Activated CD4-positive, alpha-beta T cell treated with anti-CD3 and anti-CD28 coated beads for 1 hour (primary cell): Measurements from ENCODE around the gene CFAP58.

Experiments used
- DNase-seq: peaks from one replicate; pipeline ENCODE4 v3.0.0-alpha.2; 2020

The CFAP58 gene

DNA sequence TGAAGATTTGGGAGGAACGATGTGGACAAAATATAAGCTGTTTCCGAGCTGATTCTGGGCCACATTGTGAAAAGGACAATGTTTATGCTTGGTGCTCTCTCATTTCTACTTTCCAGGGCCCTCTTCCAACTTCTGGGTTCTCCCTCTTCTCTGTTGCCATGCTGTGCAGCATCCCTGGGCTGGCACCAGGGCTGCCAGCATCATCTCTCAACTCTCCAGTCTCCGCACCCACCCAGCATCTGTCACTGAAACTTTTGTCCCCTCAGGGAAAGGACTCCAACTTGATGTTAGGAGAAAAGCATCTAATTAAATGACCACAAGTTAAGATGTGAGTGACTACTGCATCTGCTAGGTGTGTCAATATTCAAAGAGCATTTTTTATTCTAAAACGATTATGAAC, 26.7 kb downstream of the CFAP58 start:
- DNase-seq = no peak

DNA sequence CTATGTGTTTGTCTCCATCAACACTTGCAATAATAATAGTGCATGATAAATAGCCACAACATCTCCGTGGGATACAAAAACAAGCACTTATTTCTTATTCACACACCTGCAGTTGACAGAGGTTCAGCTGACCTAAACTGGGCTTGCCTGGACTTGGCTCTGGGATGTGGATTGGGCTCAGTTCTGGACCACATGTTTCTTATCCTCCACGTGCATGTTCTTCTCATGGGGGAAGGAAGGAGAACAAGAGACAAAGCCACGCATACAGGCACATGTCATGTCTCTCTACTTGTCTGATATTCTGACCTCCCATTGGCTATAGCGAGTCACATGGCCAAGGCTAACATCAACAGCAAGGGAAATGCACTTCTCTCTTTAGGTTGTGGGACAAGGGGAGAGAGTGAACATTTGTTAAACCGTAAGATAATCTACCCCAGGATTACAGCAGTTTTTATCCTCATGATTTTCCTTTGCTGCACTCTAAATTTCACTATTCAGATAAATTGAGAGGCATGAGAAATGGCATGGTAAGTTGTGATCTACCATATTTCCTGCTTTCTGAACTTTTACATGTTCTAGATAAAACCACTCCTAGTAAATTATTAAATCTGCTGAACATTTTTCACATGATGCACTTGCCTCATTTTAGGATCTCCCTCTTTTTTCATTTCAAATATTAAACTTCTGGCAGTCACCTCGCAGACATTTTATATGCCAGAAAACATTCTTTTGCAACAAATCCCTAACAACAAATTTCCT, 33.7 kb downstream of the CFAP58 start:
- DNase-seq = no peak

DNA sequence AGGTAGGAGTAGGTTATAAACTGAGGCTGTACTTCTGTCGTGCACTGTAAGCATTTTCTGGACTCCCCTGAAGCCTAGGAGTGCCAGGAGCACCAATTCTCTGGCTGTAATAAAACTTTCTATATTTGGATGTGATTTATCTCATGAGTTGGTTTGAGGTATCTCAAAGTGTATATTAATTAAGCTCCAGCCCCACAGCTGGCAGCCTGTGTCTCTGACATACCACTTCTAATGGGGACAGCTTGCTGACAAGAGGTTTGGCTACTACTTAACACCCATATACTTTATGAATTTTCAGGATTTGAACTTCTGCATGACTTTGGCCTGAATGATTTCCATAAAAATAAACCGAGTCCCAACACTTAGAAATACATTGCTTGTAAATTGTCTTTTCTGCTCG, 35.2 kb downstream of the CFAP58 start:
- DNase-seq = no peak

DNA sequence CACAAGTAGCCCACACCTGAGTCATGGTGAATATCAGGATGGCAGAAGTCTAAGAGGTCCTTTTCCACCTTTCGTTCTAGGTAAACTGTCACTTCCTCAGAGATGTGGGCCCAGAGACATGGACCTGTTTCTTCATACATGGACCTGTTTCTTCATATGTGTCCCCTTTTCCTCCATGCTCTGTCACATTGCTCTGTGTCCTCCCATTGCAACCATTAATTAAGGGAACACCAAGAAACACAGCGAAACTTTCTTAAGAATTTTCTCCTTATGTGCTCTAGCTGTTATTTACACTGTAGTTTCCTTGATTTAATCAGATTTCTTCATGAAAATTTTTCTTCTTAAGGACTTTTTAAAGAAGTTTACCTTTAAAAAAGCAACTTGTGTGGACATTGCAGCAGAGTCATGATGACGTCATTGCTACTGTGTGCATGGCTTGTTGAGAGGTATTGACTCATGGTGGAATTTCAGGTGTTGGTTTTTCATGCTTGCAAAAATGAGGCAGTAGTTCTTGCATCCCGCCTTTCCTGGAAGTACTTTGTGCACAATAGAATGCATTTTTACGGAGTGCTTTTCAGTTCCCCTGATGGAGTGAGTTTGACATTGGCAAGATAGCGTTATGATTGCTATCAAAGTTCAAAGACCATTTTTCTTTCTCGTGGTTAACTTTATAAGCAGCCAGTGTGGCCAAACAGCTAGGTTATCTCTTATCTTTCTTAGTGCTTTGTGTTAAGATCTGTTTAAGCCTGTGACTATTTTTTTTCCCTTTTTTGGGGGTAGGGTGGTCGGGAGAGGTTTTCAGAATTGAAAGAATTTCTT, 37.7 kb downstream of the CFAP58 start:
- DNase-seq = no peak

DNA sequence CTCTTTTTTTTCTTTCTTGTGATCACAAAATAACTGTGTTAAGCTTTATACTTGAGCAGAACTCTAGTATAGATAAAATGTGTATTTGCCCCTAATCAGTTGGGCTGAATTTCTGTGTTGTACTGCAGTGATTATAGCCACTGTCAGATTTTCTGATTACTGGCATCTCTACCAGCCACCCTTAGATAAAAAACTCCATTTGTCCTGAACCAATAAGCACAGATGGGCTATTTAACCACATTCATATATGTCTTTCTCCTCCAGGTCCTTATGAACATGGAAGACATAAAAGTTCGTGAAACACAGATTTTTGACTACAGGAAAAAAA, 38.3 kb downstream of the CFAP58 start:
- no peak for DNase-seq

DNA sequence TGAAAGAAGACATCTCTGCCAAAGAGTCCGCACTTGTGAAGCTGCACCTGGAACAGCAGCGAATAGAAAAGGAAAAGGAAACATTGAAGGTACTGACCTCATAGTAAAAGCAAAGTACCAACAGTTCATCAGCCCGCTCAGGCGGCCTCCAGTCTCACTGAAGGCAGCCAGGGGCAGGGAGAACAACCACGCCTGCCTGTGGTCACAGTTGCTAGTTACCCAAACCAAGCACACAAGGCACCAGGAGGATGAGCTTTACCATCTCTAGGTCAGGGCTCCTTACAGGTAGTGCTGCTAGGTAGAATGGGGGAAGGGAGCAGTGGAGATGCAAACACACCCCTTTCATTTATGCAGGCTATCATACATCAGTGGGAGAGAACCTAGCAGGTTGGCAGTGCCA, 39.8 kb downstream of the CFAP58 start:
- no peak for DNase-seq

DNA sequence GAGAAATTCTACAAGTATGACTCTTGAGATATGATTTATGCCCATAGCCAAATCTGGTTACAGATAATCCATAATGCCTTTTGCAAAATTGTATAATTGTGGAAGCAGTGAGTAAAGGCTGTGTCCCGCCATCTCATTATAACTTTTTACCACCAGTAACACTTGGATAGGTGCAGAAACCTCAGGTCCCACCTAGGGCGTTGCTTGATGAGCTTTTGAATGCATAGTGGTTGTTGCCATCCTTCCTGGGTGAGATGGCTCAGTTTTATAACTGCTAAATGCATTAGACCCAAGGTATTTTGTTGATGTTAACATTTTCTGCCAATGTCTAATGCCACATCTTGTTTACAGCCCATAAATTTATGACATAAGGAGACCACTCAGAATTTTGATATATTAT, 42.9 kb downstream of the CFAP58 start:
- no peak for DNase-seq

DNA sequence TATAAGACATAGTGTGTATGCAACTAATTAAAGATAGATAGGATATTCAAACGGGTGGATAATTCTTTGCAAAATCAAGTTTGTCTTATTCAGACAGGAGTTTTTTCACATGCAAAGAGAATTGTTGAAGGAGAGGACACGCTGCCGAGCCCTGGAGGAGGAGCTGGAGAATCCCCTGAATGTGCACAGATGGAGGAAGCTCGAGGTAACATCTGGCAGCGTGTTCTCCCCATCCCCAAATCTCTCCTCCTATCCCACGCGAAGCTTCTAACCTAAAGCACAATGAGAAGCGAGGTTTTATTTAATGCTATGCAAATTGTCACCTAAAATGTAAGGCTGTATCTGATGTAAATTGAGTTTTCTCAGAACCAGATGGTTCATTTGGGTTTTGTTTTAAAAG, 50.0 kb downstream of the CFAP58 start:
- DNase-seq = no peak

DNA sequence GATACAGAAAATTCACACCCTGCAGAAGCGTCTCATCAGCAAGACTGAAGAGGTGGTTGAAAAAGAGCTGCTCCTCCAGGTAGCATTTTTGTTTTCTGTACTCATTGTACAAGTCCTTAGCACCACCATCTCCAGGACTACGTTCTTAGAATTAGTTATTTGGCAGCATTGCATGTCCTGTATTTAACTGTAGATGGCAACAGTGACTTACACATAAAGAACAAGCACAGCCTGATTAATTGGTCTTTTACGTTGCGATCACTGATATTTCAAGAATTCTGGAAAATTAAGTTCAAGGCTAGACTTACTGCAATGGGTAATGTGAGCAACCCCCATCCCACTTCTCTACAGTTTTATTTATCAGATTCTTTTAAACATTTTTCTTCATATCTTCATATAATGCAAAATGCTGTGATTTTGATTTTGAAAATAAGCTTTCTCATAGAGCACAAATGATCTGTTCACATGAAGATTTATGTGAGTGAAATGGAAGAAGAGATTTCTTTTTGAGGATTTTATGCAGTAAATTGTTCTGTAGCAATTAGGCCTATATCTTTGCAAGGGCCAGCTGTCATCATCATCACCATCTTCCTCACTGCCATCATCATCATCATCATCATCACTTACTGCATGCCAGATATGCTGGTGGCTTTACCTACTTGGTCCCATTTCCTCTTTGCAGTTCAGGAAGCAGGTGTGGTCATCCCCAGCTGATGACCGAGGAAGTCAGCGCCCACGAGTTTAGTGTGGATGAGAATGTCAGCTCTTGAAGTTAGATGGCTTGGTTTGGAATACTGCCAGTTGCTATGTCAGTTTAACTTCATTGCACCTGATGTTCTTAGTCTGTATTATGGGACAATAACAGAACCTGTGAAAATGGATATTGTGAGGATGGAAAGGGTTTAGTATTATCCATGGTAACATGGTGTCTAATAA, 53.4 kb downstream of the CFAP58 start:
- DNase-seq = no peak

DNA sequence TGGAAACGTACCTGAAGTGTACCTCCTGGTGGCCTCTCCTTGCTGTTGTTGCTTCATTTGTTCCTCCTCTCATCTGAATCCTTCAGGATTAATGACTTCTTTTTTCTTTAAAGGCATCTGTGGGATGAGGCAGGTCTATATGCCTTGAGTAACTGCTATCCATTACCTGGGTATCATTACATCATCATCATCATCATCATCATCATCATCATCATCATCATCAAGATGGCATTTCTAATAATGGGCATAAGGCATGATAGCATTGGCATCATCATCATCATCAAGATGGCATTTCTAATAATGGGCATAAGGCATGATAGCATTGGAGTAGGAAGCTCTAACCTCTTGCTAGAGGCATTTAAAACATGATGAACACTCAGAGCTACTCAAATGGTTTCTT, 59.9 kb downstream of the CFAP58 start:
- no peak for DNase-seq

DNA sequence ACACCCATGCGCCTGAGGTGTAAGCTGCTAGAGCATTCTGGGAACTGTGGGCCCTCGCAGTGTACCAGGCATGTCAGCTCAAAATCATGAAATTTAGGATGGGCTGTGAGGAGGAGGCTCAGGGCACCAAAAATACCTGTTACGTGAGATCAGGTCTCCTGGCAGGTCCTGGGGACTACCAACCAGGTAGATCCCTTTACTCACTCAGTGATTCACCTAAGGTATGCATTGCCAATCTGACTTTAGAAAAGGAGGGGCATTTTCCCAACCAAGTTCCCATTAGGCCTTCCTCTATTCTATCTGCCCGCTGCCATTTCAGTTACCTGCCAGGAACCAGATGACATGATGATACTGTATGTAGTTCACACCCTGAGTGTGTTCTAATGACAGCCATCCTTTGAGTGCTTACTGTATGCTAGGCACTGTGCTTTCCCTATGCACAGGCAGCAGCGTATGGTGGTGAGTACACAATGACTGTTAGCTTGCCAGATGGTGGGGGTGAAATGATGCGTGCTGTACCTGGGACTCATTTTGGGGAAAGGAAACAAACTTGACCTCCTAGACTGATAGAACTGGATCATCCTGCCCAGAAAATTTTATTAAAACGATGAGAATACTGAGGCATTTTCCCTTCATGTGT, 62.0 kb downstream of the CFAP58 start:
- no peak for DNase-seq

DNA sequence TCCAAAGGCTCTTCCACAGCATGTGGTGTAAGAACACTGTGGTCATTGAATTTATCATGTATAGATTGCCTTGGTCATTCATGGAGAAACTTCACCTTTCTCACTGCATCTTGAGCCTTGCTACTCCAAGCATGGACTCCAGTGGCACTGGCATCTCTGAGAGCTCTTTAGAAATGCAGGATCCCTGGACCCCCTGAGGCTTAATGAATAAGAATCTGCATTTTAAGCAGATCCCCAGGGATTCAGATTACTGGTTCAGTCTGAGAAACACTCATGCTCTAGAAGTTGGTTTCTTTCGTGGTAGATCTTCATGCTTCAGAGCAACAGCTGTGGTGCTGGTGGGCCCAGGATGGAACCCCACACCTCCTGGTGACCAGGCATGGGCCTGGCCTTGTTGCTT, 63.2 kb downstream of the CFAP58 start:
- DNase-seq = no peak

DNA sequence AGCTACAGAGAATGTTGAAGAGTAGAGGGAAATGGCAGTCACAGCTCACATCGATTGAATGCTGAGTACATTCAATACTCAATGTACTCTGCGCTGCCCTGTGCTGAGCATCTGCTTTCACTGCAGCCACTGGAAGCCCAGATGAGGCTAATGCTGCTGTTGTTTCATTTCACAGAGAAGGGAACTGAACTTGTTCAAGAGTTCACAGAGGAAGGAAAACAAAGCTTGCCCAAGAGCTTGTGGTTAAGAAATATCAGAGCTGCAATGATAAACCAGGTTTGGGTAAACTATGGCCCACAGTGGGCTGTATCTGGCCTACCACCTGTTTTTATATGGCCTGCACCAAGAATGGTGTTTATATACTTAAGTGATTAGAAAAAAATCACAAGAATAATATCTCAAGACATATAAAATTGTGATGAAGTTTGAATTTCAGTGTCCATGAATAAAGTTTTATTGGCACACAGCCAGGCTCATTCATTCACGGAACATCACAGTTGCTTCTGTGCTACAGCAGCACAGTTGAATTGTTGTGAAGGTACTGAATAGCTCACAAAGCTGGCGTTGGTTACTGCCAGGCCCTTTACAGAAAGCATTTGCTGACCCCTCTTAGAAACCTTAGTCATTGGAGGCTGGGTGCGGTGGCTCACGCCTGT, 64.1 kb downstream of the CFAP58 start:
- no peak for DNase-seq

DNA sequence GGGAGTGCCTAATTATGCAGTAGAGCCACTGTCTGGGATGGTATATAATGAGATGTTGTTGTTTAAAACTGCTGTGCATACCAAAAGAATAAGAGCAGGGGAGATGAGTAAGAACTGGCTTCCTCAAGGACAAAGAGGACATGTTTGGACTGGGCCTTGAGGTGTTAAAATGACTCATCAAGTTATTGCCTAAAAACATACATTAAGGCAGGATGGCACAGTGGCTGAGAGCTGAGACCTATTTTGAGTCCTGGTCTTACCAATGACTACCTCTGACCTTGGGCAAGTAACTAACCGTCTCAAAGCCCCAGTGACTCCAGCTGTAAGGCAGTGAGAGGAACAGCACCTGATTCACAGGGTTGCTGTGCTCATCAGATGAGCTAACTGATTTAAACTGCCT, 71.1 kb downstream of the CFAP58 start:
- DNase-seq = no peak

DNA sequence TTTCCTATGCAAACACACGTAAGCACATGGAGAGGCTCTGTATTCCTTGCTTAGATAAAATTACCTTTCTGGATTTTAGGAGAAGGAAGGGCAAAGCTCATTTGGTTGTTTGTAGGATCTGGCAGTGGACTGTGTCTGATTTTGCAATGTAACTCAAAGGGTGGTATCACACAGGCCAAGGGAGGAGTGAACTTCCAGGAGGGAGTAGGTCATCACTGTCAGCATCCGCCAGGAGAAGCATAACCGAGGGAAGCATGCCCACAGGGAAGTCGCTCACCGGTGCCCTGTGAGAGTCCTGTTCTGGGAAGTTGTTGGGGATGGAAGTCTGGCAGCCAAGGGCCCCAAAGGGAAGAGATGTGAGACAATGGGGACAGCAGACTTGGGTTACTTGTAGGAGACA, 74.4 kb downstream of the CFAP58 start:
- no peak for DNase-seq

DNA sequence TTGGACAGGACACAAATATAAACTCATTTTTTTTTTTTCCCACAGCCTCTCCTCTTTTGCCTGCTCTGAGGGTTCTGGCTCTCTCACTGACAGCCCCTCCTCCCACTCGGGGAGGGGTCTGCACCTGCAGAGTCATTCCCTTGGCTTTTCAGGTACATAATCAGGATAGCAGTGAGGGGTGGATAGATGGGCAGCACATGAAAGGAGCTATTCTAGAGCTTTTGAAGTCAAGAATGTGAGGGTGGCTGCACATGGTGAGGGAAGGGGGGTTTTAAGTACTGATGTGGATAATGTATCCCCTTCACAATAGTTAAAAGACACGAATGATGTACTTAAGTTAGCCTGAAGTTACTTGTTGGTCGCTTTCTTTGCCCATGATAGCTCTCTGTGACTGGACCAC, 76.2 kb downstream of the CFAP58 start:
- no peak for DNase-seq

DNA sequence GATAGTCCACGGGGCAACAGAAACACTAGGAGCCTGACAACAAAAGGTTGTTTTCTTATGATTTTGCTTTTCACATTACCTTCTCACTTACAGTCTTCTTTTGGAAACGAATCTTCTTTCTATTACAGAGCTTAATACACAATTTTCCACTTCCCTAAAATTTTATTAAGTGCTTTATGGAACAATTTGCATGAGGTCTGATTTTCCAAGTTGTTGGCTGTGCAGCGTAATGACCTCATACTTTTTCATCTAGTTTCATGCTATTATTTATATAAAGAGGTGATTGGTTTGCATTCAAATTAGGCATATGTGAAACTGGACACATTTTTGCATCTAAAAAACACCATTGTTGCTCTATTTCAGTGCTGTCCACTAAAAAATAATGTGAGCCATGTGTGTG, 76.7 kb downstream of the CFAP58 start:
- DNase-seq = no peak

DNA sequence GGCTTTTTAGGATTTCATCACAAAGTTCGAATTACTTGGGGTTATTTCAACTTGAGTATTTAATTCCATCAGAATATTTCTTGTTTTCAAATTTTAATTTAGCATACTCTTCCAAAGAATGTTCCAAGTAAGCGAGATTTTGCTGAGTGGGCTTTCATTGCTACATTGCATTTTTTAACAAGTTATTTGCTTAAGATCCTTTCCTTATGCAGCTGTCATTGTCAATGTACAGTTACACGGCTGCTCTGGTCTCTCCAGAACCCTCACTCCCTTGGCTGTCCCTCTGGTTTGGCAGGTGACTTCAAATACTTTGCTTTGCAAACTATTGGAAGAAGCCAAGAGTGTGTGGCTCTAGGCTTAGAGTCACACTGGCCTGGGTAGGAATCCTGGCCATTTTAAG, 80.0 kb downstream of the CFAP58 start:
- no peak for DNase-seq

DNA sequence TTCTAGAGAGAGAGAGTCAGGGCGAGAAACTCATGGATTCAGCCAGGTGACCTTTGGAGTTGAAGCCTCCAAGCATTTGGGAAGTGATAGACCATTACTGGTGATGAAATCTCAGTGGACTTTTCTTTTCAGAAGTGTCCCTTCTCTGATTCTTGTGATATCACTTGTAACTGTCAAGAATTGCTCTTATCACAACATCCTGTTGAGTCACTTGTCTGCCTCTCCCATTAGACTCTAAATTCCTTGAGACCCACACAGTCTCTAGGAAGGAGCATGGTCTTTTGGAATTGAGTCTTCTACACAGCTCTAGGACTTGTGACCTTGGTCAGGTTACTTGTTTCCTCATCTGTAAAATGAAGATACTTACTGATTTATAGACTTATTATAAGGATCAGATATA, 81.0 kb downstream of the CFAP58 start:
- DNase-seq = no peak

DNA sequence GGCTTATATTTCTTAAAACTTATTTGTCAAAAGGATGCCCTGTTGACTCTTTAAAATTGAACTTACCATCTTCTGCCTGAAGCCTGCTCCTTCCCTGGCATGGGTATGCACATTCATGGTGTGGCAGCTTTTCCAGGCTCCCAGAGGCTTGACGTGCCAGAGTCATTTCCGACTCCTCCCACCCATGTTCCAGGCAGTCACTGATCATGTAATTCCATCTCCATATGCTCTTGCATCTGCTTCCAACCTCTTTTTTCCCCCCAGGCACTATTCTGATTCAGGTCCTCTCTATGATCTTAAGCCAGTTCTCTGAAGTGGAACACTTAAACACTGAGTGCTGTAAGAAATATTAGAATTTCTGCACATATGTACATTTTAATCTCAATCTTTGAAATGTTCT, 82.2 kb downstream of the CFAP58 start:
- DNase-seq = no peak

DNA sequence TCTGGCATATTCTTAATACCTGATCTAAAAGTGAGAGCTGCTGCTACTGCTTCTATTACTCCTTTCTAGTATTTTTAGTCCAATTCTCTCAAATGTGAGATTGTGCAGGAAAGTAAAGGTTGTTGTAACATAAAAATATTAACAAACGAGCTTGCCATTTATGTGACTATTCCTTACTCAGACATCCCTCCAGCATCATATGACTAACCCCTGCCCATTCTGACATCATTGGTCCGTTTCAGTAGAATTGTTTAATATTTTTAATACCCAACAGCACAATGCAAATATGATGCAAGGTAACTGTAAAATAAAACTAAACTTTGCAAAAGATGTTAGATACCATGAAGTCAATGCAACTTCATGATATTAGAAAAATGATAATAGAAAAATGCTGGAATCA, 83.6 kb downstream of the CFAP58 start:
- DNase-seq = no peak

DNA sequence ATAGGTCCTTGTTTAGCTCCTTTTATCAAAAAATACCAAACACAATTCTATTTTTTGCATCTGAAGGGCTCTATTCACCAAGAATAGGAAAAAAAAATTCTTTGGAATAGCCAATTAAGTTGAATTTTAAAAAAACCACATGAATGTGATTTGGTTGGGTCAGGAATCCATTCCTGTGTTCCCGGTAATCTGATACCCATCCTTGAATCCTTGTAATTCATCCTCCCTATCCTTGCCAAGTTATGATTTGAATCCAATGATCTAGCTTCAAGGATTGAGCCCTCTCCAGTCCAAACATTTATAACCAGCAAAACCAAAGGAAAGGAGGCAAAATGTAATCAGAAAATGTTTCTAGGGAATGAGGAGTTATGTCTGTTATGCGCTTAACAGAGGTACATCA, 86.6 kb downstream of the CFAP58 start:
- DNase-seq = no peak
